Measurements from ENCODE around the gene NOVA2. TPM values are rescaled to one million over a fixed set of nuclear protein-coding genes. Genes with fewer than 3 reads are reported as not detected.

NOVA2 gene
- total RNA-seq, 2 experiments from 2014 or later: not detected

GRCh38 chr19:45969676-45970075, 4.0 kb downstream of the NOVA2 start:
- no peak overlapping the region for H3K4me3 Mint-ChIP-seq
- no peaks in the 10 kb centered on the region for H3K9me3 Mint-ChIP-seq
- H3K4me1 ChIP-seq (ENCODE audit: insufficient read depth, low read length): peaks cover 27% of the 10 kb centered on the region
- H3K27me3 Mint-ChIP-seq: peaks cover 84% of the 10 kb centered on the region
- H3K4me1 Mint-ChIP-seq (ENCODE audit: low read depth): peaks cover 18% of the 10 kb centered on the region
- CTCF ChIA-PET: no interaction called here
- no peaks in the 10 kb centered on the region for H3K36me3 ChIP-seq (ENCODE audit: insufficient read depth, low read length)
- no peaks in the 10 kb centered on the region for H3K36me3 Mint-ChIP-seq (ENCODE audit: low read depth)
- intact Hi-C loops (cut with DNase I, micrococcal nuclease): no loop called here
- DNase-seq: no peak
- no peak overlapping the region for H3K27ac ChIP-seq (ENCODE audit: low read depth in 1 of 2, low read length in 2 of 2)
- H3K27ac Mint-ChIP-seq: no peak overlapping the region
- POLR2A ChIA-PET: no interaction called here
- no peak overlapping the region for H3K4me3 ChIP-seq (ENCODE audit: low read length)
- peaks cover 0 to 6% of the 10 kb centered on the region in 2 experiments for H3K9me3 ChIP-seq (ENCODE audit: control insufficient read depth in 1 of 2, insufficient read depth in 1 of 2, low read length in 2 of 2)
- TF ChIP-seq CTCF (IDR thresholded peaks at IDR 0.05): no peak
- ATAC-seq (ENCODE audit: poor library complexity): no peak
- H3K27me3 ChIP-seq (ENCODE audit: control insufficient read depth in 1 of 2, insufficient read depth in 2 of 2, low read length in 2 of 2): peaks cover 52% of the 10 kb centered on the region in 2 experiments

- no peak for TF ChIP-seq CTCF (IDR thresholded peaks at IDR 0.05)
- no peak for DNase-seq
- intact Hi-C loops (cut with DNase I, micrococcal nuclease): no loop called here
- H3K36me3 ChIP-seq (ENCODE audit: insufficient read depth, low read length): no peaks in the 10 kb centered on the region
- H3K36me3 Mint-ChIP-seq (ENCODE audit: low read depth): no peaks in the 10 kb centered on the region
- peaks cover 43 to 44% of the 10 kb centered on the region in 2 experiments for H3K27me3 ChIP-seq (ENCODE audit: control insufficient read depth in 1 of 2, insufficient read depth in 2 of 2, low read length in 2 of 2)
- H3K27ac Mint-ChIP-seq: no peak overlapping the region
- H3K9me3 ChIP-seq (ENCODE audit: control insufficient read depth in 1 of 2, insufficient read depth in 1 of 2, low read length in 2 of 2): no peaks in the 10 kb centered on the region
- POLR2A ChIA-PET: no interaction called here
- peaks cover 82% of the 10 kb centered on the region for H3K27me3 Mint-ChIP-seq
- H3K4me1 ChIP-seq (ENCODE audit: insufficient read depth, low read length): peaks cover 23% of the 10 kb centered on the region
- no peak for ATAC-seq (ENCODE audit: poor library complexity)
- no peak overlapping the region for H3K4me3 Mint-ChIP-seq
- H3K4me3 ChIP-seq (ENCODE audit: low read length): no peak overlapping the region
- no peaks in the 10 kb centered on the region for H3K9me3 Mint-ChIP-seq
- CTCF ChIA-PET: no interaction called here
- no peak overlapping the region for H3K27ac ChIP-seq (ENCODE audit: low read depth in 1 of 2, low read length in 2 of 2)
- H3K4me1 Mint-ChIP-seq (ENCODE audit: low read depth): peaks cover 18% of the 10 kb centered on the region
Measured at GRCh38 chr19:45968626-45969025, 5.0 kb downstream of the NOVA2 start.

DNA sequence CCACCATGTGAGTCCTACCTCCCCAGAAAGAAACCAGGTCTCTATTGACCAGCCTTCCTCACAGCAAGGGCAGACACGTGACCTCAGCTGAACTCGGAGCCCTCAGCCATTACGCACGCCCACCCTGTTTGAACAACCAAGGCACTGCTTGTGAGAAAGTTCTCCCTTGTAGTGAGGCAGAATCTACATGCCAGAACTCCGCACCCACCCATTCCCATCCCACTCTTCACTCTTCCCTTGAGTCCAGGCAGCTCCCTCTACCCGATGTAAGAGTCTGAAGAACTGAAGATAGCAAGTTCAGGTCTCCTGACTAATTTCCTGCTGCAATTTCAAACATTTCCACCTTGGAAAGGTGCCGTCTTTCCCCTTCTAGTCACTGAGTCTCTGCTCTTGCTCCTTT, 6.4 kb downstream of the NOVA2 start:
- DNase-seq: no peak
- H3K27ac ChIP-seq (ENCODE audit: low read depth in 1 of 2, low read length in 2 of 2): no peak overlapping the region
- POLR2A ChIA-PET: no interaction called here
- H3K36me3 ChIP-seq (ENCODE audit: insufficient read depth, low read length): no peaks in the 10 kb centered on the region
- no peak overlapping the region for H3K4me3 Mint-ChIP-seq
- no peak overlapping the region for H3K27ac Mint-ChIP-seq
- intact Hi-C loops (cut with DNase I, micrococcal nuclease): no loop called here
- H3K9me3 ChIP-seq (ENCODE audit: control insufficient read depth in 1 of 2, insufficient read depth in 1 of 2, low read length in 2 of 2): no peaks in the 10 kb centered on the region
- H3K4me3 ChIP-seq (ENCODE audit: low read length): no peak overlapping the region
- CTCF ChIA-PET: no interaction called here
- H3K27me3 ChIP-seq (ENCODE audit: control insufficient read depth in 1 of 2, insufficient read depth in 2 of 2, low read length in 2 of 2): peaks cover 36 to 37% of the 10 kb centered on the region in 2 experiments
- H3K4me1 Mint-ChIP-seq (ENCODE audit: low read depth): peaks cover 12% of the 10 kb centered on the region
- TF ChIP-seq CTCF (IDR thresholded peaks at IDR 0.05): no peak
- no peaks in the 10 kb centered on the region for H3K9me3 Mint-ChIP-seq
- no peak for ATAC-seq (ENCODE audit: poor library complexity)
- H3K27me3 Mint-ChIP-seq: peaks cover 89% of the 10 kb centered on the region
- no peaks in the 10 kb centered on the region for H3K36me3 Mint-ChIP-seq (ENCODE audit: low read depth)
- H3K4me1 ChIP-seq (ENCODE audit: insufficient read depth, low read length): peaks cover 12% of the 10 kb centered on the region

Data from CD4-positive, alpha-beta T cell (primary cell).